Stimulated activated CD4-positive, alpha-beta T cell treated with anti-CD3 and anti-CD28 coated beads, Interleukin-12 subunit alpha, Interleukin-12 subunit beta, amount 100 ng/mL, for 24 hours (primary cell): ENCODE measurements around the gene SPATA32.
A peak's percentile ranks its signal among the peaks of the same experiment; 100 is the strongest.
"Not testable (repeated sequence)": the region's sequence is repeated elsewhere in the genome, so short reads cannot be mapped to it uniquely, and the experiment has no call there.

Experiments used
- DNase-seq, 2 experiments: peaks; one replicate each; pipeline ENCODE4 v3.0.0-alpha.2; 2020; ENCODE audit warnings: low read depth in 2 of 2

Gene SPATA32

GRCh38 chr17:45270828-45271418, 9.0 kb upstream of the SPATA32 start:
- DNase-seq: peak in 1 of 2 experiments; percentile 41

- DNase-seq: no peak
Measured at GRCh38 chr17:45269912-45270311, 8.0 kb upstream of the SPATA32 start.

- DNase-seq: no peak
Measured at GRCh38 chr17:45267436-45268055, 5.7 kb upstream of the SPATA32 start.

GRCh38 chr17:45266372-45266926, 4.6 kb upstream of the SPATA32 start:
- DNase-seq: no peak

- DNase-seq: no peak
Measured at GRCh38 chr17:45265821-45266220, 3.9 kb upstream of the SPATA32 start.

GRCh38 chr17:45264988-45265387, 3.1 kb upstream of the SPATA32 start:
- DNase-seq: no peak

GRCh38 chr17:45264430-45264829, 2.5 kb upstream of the SPATA32 start:
- no peak for DNase-seq

- DNase-seq: no peak
Measured at GRCh38 chr17:45263477-45263860, 1.6 kb upstream of the SPATA32 start.

- DNase-seq: no peak
Measured at GRCh38 chr17:45262516-45263476, 902 bp upstream of the SPATA32 start.

- DNase-seq: no peak
Measured at GRCh38 chr17:45260204-45260783, 1.6 kb downstream of the SPATA32 start.

- no peak for DNase-seq
Measured at GRCh38 chr17:45258981-45259380, 2.9 kb downstream of the SPATA32 start.

GRCh38 chr17:45257115-45257514, 4.8 kb downstream of the SPATA32 start:
- DNase-seq: no peak

GRCh38 chr17:45256114-45256966, 5.6 kb downstream of the SPATA32 start:
- DNase-seq: no peak

- no peak for DNase-seq
Measured at GRCh38 chr17:45255358-45255757, 6.5 kb downstream of the SPATA32 start.

- DNase-seq: no peak
Measured at GRCh38 chr17:45253879-45254278, 8.0 kb downstream of the SPATA32 start.

- not testable (repeated sequence) for DNase-seq
Measured at GRCh38 chr17:45253237-45253636, 8.7 kb downstream of the SPATA32 start.

GRCh38 chr17:45251931-45252330, 10.0 kb downstream of the SPATA32 start:
- DNase-seq: no peak

- DNase-seq: peak; percentile 51 to 59
Measured at GRCh38 chr17:45248132-45248957, 13.5 kb downstream of the SPATA32 start.

- peak; percentile 91 to 99 for DNase-seq
Measured at GRCh38 chr17:45247429-45248131, 14.3 kb downstream of the SPATA32 start.
